A673 (cell line): Measurements from ENCODE around the gene SYP.

Experiments
- EZH2 ChIP-seq: fragments of 200-600 bp; sonication (generic); IDR thresholded peaks from 2 replicates; pipeline ENCODE4 v1.6.1; 2017; ENCODE audit warnings: borderline replicate concordance, low read depth, mild to moderate bottlenecking, mixed read lengths, antibody characterized with exemption, low read length; ENCODE audit not compliant: poor library complexity, severe bottlenecking
- TF ChIP-seq, protein P1 (sequence below): fragments of 300-800, 200-600 bp; sonication (generic); conservative IDR thresholded peaks from 2 replicates; pipeline ENCODE4 v1.5.1; 2017; ENCODE audit warnings: low read depth, mild to moderate bottlenecking, antibody characterized with exemption, low read length, moderate library complexity, mixed read lengths

DNA sequence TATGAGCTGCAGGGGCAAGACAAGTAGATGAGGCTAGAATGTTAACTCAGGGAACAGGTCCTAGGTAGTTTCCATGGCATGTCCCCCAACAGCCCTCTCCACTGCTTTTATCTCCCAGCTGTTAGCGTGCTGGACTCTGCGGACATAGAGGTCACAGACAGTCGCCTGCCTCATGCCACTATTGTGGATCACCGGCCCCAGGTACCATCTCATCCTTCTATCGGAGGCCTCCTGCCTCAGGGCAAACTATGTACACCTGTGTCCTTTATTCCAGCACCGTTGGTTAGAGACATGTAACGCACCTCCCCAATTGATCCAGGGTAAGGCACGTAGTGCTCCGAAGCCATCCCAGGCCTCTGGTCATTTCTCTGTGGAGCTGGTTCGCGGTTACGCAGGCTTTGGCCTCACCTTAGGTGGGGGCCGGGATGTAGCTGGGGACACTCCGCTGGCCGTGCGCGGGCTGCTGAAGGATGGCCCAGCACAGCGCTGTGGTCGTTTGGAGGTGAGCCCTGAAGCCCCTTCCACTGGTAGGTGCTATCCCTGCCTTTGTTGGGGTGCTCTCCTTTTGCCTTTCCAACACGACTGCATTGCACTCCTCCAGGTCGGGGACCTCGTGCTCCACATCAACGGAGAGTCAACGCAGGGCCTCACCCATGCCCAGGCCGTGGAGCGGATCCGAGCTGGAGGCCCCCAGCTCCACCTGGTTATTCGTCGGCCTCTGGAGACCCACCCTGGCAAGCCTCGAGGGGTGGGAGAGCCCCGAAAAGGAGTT, 35.2 kb downstream of the SYP start:
- TF ChIP-seq, protein P1, sequence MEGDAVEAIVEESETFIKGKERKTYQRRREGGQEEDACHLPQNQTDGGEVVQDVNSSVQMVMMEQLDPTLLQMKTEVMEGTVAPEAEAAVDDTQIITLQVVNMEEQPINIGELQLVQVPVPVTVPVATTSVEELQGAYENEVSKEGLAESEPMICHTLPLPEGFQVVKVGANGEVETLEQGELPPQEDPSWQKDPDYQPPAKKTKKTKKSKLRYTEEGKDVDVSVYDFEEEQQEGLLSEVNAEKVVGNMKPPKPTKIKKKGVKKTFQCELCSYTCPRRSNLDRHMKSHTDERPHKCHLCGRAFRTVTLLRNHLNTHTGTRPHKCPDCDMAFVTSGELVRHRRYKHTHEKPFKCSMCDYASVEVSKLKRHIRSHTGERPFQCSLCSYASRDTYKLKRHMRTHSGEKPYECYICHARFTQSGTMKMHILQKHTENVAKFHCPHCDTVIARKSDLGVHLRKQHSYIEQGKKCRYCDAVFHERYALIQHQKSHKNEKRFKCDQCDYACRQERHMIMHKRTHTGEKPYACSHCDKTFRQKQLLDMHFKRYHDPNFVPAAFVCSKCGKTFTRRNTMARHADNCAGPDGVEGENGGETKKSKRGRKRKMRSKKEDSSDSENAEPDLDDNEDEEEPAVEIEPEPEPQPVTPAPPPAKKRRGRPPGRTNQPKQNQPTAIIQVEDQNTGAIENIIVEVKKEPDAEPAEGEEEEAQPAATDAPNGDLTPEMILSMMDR = no peak
- TF ChIP-seq EZH2 = no peak
